Smooth muscle cell (in vitro differentiated cells): ENCODE measurements around the gene PURB. TPM values are rescaled to one million over a fixed set of nuclear protein-coding genes. Genes with fewer than 3 reads are reported as not detected.
"Not testable (repeated sequence)": the region's sequence is repeated elsewhere in the genome, so short reads cannot be mapped to it uniquely, and the experiment has no call there.

Experiments used
- DNase-seq: peaks from one replicate; lab custom pipeline; 2025; ENCODE audit not compliant: unreplicated experiment; lab: John Stamatoyannopoulos, UW
- H2AFZ ChIP-seq: fragments of 200-600 bp; sonication (generic); 2 replicates; pipeline ENCODE4 v1.6.0; 2016; ENCODE audit warnings: antibody characterized with exemption, low read depth, mild to moderate bottlenecking
- H3F3A ChIP-seq: fragments of 200-600 bp; sonication (generic); 2 replicates; pipeline ENCODE4 v1.6.0; 2017; ENCODE audit warnings: antibody characterized with exemption, low read depth
- H3K27ac ChIP-seq: fragments of 200-600 bp; sonication (generic); 2 replicates; pipeline ENCODE4 v1.5.1; 2016; ENCODE audit warnings: low read depth, mild to moderate bottlenecking
- H3K27me3 ChIP-seq: fragments of 200-600 bp; sonication (generic); 2 replicates; pipeline ENCODE4 v1.6.1; 2016; ENCODE audit warnings: low read depth, mild to moderate bottlenecking
- H3K36me3 ChIP-seq: fragments of 200-600 bp; sonication (generic); 2 replicates; pipeline ENCODE4 v1.5.1; 2016; ENCODE audit warnings: low read depth
- H3K4me1 ChIP-seq: fragments of 200-600 bp; sonication (generic); 2 replicates; pipeline ENCODE4 v1.5.1; 2016; ENCODE audit warnings: low read depth
- H3K4me2 ChIP-seq: fragments of 200-600 bp; sonication (generic); 2 replicates; pipeline ENCODE4 v1.6.0; 2016; ENCODE audit warnings: mild to moderate bottlenecking
- H3K4me3 ChIP-seq: fragments of 200-600 bp; sonication (generic); 2 replicates; pipeline ENCODE4 v1.5.1; 2016; ENCODE audit warnings: mild to moderate bottlenecking
- H3K79me2 ChIP-seq: fragments of 200-600 bp; sonication (generic); 2 replicates; pipeline ENCODE4 v1.6.0; 2016; ENCODE audit warnings: low read depth, mild to moderate bottlenecking
- H3K9ac ChIP-seq: fragments of 200-600 bp; sonication (generic); 2 replicates; pipeline ENCODE4 v1.6.0; 2016; ENCODE audit warnings: low read depth
- H3K9me3 ChIP-seq: fragments of 200-600 bp; sonication (generic); replicated peaks from 2 replicates; pipeline ENCODE4 v1.5.1; 2016; ENCODE audit warnings: low read depth
- H4K20me1 ChIP-seq: fragments of 200-600 bp; sonication (generic); 2 replicates; pipeline ENCODE4 v1.6.0; 2016; ENCODE audit warnings: low read depth
- CTCF ChIP-seq: fragments of 200-600 bp; sonication (generic); IDR thresholded peaks from 2 replicates; pipeline ENCODE4 v1.5.1; 2017; ENCODE audit warnings: borderline replicate concordance, mild to moderate bottlenecking, antibody characterized with exemption; ENCODE audit not compliant: insufficient read depth, poor library complexity, severe bottlenecking
- WGBS: methylation state at CpG from one replicate; pipeline ENCODE4 v1.1.7; 2016; ENCODE audit warnings: low lambda C conversion rate; 5-methylcytosine and 5-hydroxymethylcytosine counted together
- polyA plus RNA-seq: library from polyadenylated mRNA; unstranded; fragments of >200 nt; fragmentation: Nextera tagmentation; extraction: Ambion mirVana; gene quantifications from 2 replicates; pipeline ENCODE4 v1.2.1, GENCODE V29; 2016
- total RNA-seq: library from RNA; depleted of rRNA; stranded (reverse); fragments of >200 nt; gene quantifications from 2 replicates; pipeline ENCODE4 v1.2.3, GENCODE V29; 2014

The PURB gene
- 24.3 and 25.3 TPM in 2 replicates for total RNA-seq
- polyA plus RNA-seq = 2.3 and 4.5 TPM in 2 replicates

- H3K4me1 ChIP-seq = peaks cover 39% of the 10 kb centered on the region
- H3K9ac ChIP-seq = peak within 1 kb of the TSS; percentile 99
- no peak for TF ChIP-seq CTCF
- peaks cover 37% of the 10 kb centered on the region for H4K20me1 ChIP-seq
- H3K79me2 ChIP-seq = peaks cover 45% of the 10 kb centered on the region
- no peaks in the 10 kb centered on the region for H3K27me3 ChIP-seq
- peak within 1 kb of the TSS; percentile 80 for H2AFZ ChIP-seq
- peak within 1 kb of the TSS; percentile 84 for H3K4me3 ChIP-seq
- peak; percentile 84 for DNase-seq
- no peaks in the 10 kb centered on the region for H3K9me3 ChIP-seq
- H3K27ac ChIP-seq = peak within 1 kb of the TSS; percentile 99
- H3K36me3 ChIP-seq = no peaks in the 10 kb centered on the region
- H3F3A ChIP-seq = peaks cover 28% of the 10 kb centered on the region
- H3K4me2 ChIP-seq = peak within 1 kb of the TSS; percentile 89
- 2% methylated on average over 62 of the region's 72 CpGs for WGBS
Observed at GRCh38 chr7:44885394-44886317, at the start of gene PURB. Gene PURB, minus strand, starts transcription at chr7:44885530. Its CDS starts 182 bp downstream, at chr7:44885348.

GRCh38 chr7:44935016-44935415 lies 49.7 kb upstream of the PURB start:
- Histone ChIP-seq H4K20me1 (no peaks in the 10 kb centered on the region), H3K9ac (no peak overlapping the region), H3K4me2 (no peak overlapping the region), H3K4me3 (no peak overlapping the region), H3K27me3 (peaks cover 16% of the 10 kb centered on the region), H3K27ac (no peak overlapping the region), H3K36me3 (no peaks in the 10 kb centered on the region), H3K4me1 (no peaks in the 10 kb centered on the region), H2AFZ (no peak overlapping the region), H3K79me2 (no peaks in the 10 kb centered on the region), H3F3A (no peaks in the 10 kb centered on the region), H3K9me3 (no peaks in the 10 kb centered on the region)
- WGBS = 11% methylated on average over 1 of the region's 1 CpG
- DNase-seq = no peak
- no peak for TF ChIP-seq CTCF

- not testable (repeated sequence) for H3K4me2 ChIP-seq, H3K4me1 ChIP-seq, H3K79me2 ChIP-seq, DNase-seq, H3K9me3 ChIP-seq, H4K20me1 ChIP-seq, H3K9ac ChIP-seq, H2AFZ ChIP-seq, H3F3A ChIP-seq, H3K36me3 ChIP-seq, H3K27ac ChIP-seq, H3K4me3 ChIP-seq
- peaks cover 16% of the 10 kb centered on the region for H3K27me3 ChIP-seq
- WGBS = 89% methylated on average over 5 of the region's 5 CpGs
Observed at GRCh38 chr7:44934510-44934909, 49.2 kb upstream of the PURB start.

- WGBS = 93% methylated on average over 6 of the region's 6 CpGs
- Histone ChIP-seq H2AFZ (no peak overlapping the region), H3K79me2 (no peaks in the 10 kb centered on the region)
Observed at GRCh38 chr7:44930921-44931320, 45.6 kb upstream of the PURB start.

More at GRCh38 chr7:44930921-44931320, 45.6 kb upstream of the PURB start:
- Histone ChIP-seq H3F3A (no peaks in the 10 kb centered on the region), H3K9me3 (no peaks in the 10 kb centered on the region), H3K36me3 (no peaks in the 10 kb centered on the region), H4K20me1 (no peaks in the 10 kb centered on the region), H3K4me3 (no peak overlapping the region), H3K4me2 (no peak overlapping the region), H3K27me3 (peaks cover under 1% of the 10 kb centered on the region), H3K27ac (no peak overlapping the region), H3K4me1 (no peaks in the 10 kb centered on the region), H3K9ac (no peak overlapping the region)
- no peak for DNase-seq
- TF ChIP-seq CTCF = no peak
